Measurements from ENCODE around the gene CRTC1.

Gene CRTC1

GRCh38 chr19:18653853-18654252 lies 29.6 kb upstream of the CRTC1 start:
- DNase-seq (ENCODE audit: low read depth, low spot score) = no peak

DNA sequence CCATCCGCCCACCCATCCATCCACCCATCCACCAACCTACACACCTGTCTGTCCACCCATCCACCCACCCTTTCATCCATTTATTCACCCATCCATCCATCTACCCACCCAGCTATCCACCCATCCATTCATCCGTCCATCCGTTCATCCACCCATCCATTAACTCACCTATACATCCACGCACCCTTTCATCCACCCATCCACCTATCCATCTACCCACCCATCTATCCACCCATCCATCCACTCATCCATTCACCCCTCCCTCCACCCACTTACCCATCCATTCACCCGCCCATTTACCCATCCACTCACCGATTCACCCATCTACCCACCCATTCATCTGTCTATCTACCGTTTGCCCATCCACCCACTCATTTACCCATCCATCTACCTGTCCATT lies 29.0 kb upstream of the CRTC1 start:
- no peak for DNase-seq (ENCODE audit: low read depth, low spot score)

GRCh38 chr19:18655173-18655844 lies 28.2 kb upstream of the CRTC1 start:
- no peak for DNase-seq (ENCODE audit: low read depth, low spot score)

DNA sequence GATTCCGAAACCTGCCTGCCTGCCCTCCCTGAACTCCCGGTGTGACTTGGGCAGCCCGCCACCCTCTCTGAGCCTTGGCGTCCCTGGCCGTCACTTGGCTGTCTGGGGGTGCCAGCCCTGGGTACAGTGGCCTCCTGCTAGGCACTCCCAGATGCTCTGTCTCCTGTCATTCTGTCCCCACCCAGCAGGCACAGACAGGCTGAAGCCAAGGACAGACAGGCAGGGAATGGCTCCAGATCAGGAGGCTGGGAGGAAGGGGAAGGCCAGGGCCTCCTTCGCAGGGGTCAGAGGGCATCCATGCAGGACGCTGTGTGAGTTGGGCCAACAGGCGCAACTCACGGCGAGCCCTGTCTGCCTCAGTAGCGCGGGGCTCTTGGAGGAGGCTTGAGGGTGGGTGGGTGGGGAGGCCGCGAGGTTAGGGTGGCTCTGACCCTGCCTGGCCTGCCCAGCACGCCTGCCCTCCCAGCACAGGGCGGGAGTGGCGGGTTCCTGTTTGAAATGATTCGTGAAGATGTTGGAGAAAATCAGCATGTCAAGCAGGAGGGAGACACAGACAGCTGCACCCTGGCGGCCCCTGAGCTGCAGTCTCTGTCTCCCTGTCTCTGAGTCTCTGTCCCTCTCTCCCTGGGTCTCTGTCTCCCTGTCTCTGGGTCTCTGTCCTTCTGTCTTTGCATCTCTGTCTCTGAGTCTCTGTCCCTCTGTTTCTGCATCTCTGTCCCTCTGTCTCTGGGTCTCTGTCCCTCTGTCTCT lies 27.0 kb upstream of the CRTC1 start:
- DNase-seq (ENCODE audit: low read depth, low spot score) = no peak

DNA sequence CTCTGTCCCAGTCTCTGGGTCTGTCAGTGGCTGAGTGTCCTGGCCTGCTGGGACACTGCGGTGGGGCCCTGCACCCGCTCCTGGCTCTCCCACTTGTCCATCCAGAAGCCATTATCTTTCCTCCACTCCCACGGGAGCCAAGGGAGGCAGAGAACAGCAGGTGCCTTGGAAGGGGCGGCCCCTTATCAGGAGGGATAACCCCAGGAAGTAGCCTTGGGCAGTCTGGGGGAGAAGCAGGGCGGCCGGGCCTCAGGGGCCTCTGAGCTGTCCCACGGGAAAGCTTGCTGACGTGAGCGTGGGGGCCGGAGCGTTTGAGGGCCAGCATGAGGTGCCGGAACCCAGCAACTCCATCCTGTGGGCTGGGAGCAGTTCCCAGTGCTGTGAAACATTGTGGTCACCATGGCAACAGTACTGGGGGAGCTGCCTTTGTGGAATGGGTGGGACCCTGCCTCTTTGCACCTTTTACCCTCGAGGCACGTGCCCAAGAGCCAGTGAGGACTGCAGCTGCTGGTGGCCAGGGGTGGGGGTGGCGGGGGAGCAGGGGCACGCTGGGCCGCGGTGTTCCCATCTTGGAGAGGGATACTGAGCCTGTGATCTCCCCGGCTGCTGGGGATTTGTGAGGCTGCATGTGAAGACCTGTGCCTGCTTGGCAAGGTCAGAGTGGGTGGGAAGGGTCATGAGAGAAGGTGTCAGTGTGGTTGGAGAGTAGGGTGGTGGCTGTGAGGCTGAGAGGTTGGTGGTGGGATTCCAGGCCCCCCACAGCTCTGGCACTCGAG lies 25.7 kb upstream of the CRTC1 start:
- peak; percentile 68 for DNase-seq (ENCODE audit: low read depth, low spot score)

- no peak for DNase-seq (ENCODE audit: low read depth, low spot score)
Observed at GRCh38 chr19:18658366-18658855, 25.1 kb upstream of the CRTC1 start.

- no peak for DNase-seq (ENCODE audit: low read depth, low spot score)
Observed at GRCh38 chr19:18659281-18660050, 24.0 kb upstream of the CRTC1 start.

DNA sequence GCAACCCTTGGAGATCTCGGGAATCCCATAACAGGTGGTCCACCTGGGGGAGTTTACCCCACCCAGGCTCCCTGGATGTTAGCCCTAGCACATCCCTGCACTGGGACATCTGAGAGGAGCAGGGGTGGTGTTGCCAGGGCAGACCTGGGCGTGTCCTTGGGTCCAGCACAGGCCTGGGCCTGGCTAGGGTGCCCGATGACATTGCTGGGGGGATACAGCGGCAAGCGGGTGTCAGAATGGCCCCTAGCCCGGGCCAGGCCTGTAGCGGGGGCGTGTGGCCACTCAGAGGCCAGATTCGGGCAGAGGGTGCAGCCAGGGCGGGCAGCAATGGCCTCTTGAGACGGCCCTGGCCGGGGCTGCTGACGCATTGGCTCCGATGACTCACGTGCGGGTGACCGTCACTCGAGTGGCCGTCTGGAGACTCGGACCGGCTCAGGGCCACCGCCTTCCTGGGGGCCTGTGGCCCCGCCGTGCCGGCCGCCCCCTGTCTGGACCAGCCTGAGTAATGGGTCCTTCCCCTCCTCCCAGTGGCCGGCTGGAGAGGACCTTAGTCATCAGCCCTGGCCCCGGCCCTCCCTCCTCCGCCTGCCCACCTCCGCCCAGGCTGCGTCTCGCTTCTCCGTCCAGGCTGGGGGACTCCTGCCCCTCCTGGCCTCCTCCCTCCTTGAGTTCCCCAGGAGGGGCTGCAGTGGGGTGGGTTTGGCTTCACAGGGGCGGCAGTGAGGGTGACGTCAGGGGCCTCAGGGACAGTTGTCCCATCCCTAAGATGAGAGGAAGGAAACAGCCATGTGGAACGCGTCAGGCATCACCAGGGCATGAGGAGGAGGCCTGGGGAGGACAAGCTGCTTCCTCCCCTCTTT lies 23.2 kb upstream of the CRTC1 start:
- no peak for DNase-seq (ENCODE audit: low read depth, low spot score)

DNA sequence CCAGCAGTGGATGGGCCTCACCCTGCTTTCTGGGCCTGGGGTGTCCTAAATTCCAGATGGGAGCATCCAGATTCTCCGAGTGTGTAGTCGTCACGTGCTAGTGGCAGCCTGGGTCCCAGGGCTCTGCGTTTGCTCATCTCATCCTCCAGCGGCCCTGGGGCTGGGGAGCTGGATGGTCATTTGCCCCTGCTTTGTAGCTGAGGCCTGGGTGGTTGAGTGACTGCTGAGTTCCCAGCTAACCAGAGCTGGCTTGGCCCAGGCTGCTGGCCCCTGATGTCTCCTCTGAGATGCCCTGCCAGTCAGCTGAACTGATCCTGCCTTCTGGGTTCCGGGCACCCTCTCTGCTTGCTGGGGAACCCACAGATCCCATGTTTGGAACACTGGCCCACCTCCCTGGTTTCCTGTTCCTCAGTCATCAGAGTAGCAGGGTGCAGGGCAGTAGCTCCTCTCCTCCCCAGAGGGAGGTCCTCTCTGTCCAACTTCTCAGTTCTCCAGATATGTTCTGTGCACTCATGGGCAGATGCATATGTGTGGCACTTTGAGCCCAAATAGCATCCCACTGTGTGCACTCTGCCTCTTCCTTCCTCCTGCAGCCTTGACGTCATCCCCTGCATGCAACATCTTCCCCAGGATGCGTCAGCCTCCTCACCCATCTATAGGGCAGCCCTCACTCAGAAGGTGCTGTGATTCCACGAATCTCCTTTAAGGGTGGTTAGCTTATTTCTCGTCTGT lies 22.4 kb upstream of the CRTC1 start:
- no peak for DNase-seq (ENCODE audit: low read depth, low spot score)

DNA sequence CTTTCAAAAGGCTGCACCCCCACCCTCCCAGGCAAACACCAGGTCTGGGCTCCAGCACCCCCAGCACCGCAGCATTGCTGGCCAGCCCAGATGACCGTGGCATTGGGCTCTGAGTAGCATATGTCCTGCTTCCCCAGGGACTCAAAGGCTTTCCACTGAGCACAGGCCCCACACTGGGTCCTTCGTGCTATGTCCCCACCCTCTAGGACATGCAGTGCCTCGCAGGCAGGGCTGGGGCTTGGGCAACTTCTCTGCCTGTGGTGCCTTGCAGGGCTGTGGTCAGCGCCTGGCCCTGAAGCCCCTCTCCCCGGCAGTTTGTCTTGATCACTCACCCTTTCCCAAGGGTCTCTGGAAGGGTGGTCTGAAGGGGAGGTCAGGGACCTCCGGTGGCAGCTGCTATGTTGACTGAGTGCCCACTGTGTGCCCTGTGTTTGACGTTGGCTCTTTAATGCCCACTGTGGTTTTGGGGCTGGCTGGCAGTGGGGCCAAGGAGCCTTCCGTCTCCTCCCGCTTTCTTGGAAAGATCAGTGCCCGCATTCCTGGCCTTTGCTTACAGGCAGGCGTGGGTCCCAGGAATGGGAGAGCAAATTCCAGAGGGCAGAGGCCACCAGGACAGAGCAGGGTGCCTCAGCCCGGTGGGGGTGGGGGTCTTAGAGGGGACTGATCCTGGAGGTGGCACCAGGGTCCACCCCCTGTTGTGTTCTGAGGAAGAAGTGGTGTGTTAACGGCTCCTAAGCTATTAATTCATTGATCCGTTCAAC lies 20.3 kb upstream of the CRTC1 start:
- DNase-seq (ENCODE audit: low read depth, low spot score) = no peak

DNA sequence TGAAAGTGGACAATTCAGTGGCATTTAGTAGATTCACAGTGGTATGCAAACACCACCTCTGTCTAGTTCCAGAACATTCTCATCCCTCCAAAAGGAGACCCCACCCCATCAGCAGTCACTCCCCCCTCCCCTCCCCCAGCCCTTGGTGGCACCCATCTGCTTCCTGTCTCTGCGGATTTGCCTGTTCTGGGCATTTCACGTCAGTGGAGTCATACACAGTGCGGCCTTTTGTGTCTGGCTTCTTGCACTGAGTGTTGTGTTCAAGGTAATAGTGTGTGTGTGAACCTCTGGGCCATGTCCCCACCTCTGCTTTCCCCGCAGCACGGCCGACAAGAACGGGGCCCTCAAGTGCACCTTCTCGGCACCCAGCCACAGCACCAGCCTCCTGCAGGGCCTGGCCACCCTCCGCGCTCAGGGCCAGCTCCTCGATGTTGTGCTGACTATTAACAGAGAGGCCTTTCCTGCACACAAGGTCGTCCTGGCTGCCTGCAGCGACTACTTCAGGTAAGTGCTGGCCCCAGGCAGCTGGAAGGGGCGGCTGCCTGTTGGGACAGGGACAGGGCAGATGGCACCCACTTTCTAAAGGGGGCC lies 19.4 kb upstream of the CRTC1 start:
- DNase-seq (ENCODE audit: low read depth, low spot score) = no peak

DNA sequence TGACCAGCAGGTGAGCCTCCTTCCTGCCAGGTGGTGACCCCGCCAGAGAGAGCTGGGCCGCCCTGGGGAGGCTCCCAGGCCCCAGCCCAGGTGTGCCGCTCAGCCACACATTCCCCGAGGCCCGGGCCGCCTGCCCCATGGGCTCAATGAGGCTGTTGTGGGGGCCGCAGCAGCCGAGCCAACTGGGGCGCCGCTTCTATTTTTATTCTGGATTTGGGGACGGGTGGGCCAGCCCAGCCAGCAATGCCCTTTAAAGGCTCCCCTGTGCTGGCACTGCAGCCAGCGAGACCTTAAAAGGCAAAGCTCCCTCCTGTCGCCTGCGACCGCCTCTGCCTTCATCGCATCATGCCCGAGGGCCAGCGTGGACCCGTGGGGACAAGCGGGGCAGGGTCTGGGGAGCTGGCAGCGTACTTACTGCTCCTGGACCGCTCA lies 17.7 kb upstream of the CRTC1 start:
- no peak for DNase-seq (ENCODE audit: low read depth, low spot score)

GRCh38 chr19:18666317-18666716 lies 17.2 kb upstream of the CRTC1 start:
- no peak for DNase-seq (ENCODE audit: low read depth, low spot score)

- DNase-seq (ENCODE audit: low read depth, low spot score) = no peak
Observed at GRCh38 chr19:18666784-18667183, 16.7 kb upstream of the CRTC1 start.

DNA sequence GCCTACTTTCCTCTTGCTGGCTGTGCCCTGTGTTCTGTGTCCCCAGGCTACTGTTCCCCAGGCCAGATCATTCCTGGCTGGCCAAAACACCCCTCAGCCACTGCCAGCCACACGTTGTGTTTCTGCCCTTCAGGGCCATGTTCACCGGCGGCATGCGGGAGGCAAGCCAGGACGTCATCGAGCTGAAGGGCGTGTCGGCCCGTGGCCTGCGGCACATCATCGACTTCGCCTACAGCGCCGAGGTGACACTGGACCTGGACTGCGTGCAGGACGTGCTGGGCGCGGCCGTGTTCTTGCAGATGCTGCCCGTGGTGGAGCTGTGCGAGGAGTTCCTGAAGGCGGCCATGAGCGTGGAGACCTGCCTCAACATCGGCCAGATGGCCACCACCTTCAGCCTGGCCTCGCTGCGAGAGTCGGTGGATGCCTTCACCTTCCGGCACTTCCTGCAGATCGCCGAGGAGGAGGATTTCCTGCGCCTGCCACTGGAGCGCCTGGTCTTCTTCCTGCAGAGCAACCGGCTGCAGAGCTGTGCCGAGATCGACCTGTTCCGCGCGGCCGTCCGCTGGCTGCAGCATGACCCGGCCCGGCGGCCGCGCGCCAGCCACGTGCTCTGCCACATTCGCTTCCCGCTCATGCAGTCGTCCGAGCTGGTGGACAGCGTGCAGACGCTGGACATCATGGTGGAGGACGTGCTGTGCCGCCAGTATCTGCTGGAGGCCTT lies 15.8 kb upstream of the CRTC1 start:
- no peak for DNase-seq (ENCODE audit: low read depth, low spot score)

GRCh38 chr19:18668252-18668631 lies 15.2 kb upstream of the CRTC1 start:
- no peak for DNase-seq (ENCODE audit: low read depth, low spot score)

DNA sequence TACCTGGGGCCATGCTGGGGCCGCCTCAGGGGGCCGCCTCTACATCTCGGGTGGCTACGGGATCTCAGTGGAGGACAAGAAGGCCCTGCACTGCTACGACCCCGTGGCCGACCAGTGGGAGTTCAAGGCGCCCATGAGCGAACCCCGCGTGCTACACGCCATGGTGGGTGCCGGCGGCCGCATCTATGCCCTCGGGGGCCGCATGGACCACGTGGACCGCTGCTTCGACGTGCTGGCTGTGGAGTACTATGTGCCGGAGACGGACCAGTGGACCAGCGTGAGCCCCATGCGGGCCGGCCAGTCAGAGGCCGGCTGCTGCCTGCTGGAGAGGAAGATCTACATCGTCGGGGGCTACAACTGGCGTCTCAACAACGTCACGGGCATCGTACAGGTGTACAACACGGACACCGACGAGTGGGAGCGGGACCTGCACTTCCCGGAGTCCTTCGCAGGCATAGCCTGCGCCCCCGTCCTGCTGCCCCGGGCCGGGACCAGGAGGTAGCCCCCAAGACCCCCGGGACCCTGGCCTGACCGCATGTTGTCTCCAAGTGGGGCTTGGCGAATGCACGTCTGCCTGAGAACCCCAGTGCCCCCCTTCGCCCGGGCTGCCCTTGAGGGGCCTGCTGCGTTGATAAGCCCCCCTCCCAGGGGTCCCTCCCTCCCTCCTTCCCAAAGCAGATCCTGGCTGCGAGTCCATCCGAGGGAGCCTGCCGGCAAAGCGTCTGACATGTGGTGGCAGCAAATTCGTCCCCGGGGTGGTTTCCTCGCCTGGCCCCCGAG lies 14.5 kb upstream of the CRTC1 start:
- no peak for DNase-seq (ENCODE audit: low read depth, low spot score)

DNA sequence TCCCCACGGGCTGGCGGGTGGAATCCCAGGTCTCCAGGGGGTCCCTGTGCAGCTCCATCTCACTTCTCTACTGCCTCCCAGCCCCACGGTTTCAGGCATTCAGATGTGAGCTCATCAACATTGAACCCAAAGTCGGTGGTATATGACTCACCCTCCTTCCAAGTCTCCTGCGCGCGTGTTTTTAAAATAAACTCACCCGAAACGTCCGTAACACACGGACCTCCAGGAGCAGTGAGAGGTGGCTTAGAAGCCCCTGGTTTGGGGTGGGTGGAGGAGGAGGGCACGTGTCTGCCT lies 14.0 kb upstream of the CRTC1 start:
- DNase-seq (ENCODE audit: low read depth, low spot score) = no peak

Data from brain pericyte (primary cell).